ENCODE data around the gene ITPKB. TPM values are rescaled to one million over a fixed set of nuclear protein-coding genes. Genes with fewer than 3 reads are reported as not detected.

The ITPKB gene
- total RNA-seq, 1 donor from 2014 or later, result 21.2 TPM

- no peak for TF ChIP-seq CTCF (IDR thresholded peaks at IDR 0.05; ENCODE audit: unreplicated experiment)
- Mint-ChIP-seq H3K4me1 (no peaks in the 10 kb centered on the region), H3K4me3 (no peak overlapping the region), H3K9me3 (no peaks in the 10 kb centered on the region), H3K27me3 (ENCODE audit: low read depth) (peaks cover 8% of the 10 kb centered on the region), H3K27ac (no peak overlapping the region), H3K36me3 (no peaks in the 10 kb centered on the region)
- DNase-seq (ENCODE audit: low spot score in 2 of 2, unreplicated experiment in 2 of 2), result no peak
These were observed 149.9 kb downstream of the ITPKB start for GRCh38 chr1:226589008-226589733.

GRCh38 chr1:226588484-226588883 lies 150.6 kb downstream of the ITPKB start:
- DNase-seq (ENCODE audit: low spot score in 2 of 2, unreplicated experiment in 2 of 2), result no peak

GRCh38 chr1:226586650-226587422 lies 152.2 kb downstream of the ITPKB start:
- no peaks in the 10 kb centered on the region for H3K4me1 Mint-ChIP-seq
- no peaks in the 10 kb centered on the region for H3K9me3 Mint-ChIP-seq
- no peak overlapping the region for H3K27ac Mint-ChIP-seq
- H3K4me3 Mint-ChIP-seq, result no peak overlapping the region
- H3K36me3 Mint-ChIP-seq, result no peaks in the 10 kb centered on the region
- no peak for DNase-seq (ENCODE audit: low spot score in 2 of 2, unreplicated experiment in 2 of 2)
- TF ChIP-seq CTCF (IDR thresholded peaks at IDR 0.05; ENCODE audit: unreplicated experiment), result no peak
- H3K27me3 Mint-ChIP-seq (ENCODE audit: low read depth), result peaks cover 4% of the 10 kb centered on the region

More at GRCh38 chr1:226588484-226588883, 150.6 kb downstream of the ITPKB start:
- Mint-ChIP-seq H3K27ac (no peak overlapping the region), H3K4me1 (no peaks in the 10 kb centered on the region), H3K27me3 (ENCODE audit: low read depth) (peaks cover 8% of the 10 kb centered on the region), H3K4me3 (no peak overlapping the region), H3K36me3 (no peaks in the 10 kb centered on the region), H3K9me3 (no peaks in the 10 kb centered on the region)
- TF ChIP-seq CTCF (IDR thresholded peaks at IDR 0.05; ENCODE audit: unreplicated experiment), result no peak

DNA sequence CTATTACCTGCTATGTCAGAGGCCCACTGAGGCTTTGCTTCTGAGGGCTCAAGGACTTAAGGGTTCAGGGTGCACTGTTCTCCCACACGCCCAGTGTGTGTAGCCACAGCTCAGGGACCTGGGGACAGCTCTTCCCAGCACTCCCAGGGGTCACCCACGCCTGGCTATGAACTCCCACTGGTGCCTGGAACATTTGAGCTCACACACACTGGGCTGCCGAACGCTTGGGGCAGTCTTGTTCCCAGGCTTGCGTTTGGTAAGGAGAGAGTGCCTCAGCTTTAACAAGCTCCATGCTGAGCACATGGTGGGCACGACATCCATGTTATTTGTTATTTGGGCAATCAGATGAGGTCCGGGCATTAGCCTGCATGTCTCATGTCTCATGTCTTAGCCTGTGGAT lies 153.0 kb downstream of the ITPKB start:
- DNase-seq (ENCODE audit: low spot score in 2 of 2, unreplicated experiment in 2 of 2), result no peak
- no peaks in the 10 kb centered on the region for H3K9me3 Mint-ChIP-seq
- H3K27ac Mint-ChIP-seq, result no peak overlapping the region
- peaks cover 4% of the 10 kb centered on the region for H3K27me3 Mint-ChIP-seq (ENCODE audit: low read depth)
- no peak overlapping the region for H3K4me3 Mint-ChIP-seq
- no peaks in the 10 kb centered on the region for H3K36me3 Mint-ChIP-seq
- TF ChIP-seq CTCF (IDR thresholded peaks at IDR 0.05; ENCODE audit: unreplicated experiment), result no peak
- H3K4me1 Mint-ChIP-seq, result no peaks in the 10 kb centered on the region

- Mint-ChIP-seq H3K36me3 (no peaks in the 10 kb centered on the region), H3K4me1 (no peaks in the 10 kb centered on the region), H3K9me3 (no peaks in the 10 kb centered on the region), H3K27me3 (ENCODE audit: low read depth) (peaks cover 8% of the 10 kb centered on the region), H3K4me3 (no peak overlapping the region), H3K27ac (no peak overlapping the region)
- DNase-seq (ENCODE audit: low spot score in 2 of 2, unreplicated experiment in 2 of 2), result no peak
- no peak for TF ChIP-seq CTCF (IDR thresholded peaks at IDR 0.05; ENCODE audit: unreplicated experiment)
These were observed 154.9 kb downstream of the ITPKB start for GRCh38 chr1:226584164-226584563.

Data from mesothelial cell of epicardium (in vitro differentiated cells).